ENCODE results near the gene ANKRD50. TPM values are rescaled to one million over a fixed set of nuclear protein-coding genes. Genes with fewer than 3 reads are reported as not detected.

Gene ANKRD50, protein sequence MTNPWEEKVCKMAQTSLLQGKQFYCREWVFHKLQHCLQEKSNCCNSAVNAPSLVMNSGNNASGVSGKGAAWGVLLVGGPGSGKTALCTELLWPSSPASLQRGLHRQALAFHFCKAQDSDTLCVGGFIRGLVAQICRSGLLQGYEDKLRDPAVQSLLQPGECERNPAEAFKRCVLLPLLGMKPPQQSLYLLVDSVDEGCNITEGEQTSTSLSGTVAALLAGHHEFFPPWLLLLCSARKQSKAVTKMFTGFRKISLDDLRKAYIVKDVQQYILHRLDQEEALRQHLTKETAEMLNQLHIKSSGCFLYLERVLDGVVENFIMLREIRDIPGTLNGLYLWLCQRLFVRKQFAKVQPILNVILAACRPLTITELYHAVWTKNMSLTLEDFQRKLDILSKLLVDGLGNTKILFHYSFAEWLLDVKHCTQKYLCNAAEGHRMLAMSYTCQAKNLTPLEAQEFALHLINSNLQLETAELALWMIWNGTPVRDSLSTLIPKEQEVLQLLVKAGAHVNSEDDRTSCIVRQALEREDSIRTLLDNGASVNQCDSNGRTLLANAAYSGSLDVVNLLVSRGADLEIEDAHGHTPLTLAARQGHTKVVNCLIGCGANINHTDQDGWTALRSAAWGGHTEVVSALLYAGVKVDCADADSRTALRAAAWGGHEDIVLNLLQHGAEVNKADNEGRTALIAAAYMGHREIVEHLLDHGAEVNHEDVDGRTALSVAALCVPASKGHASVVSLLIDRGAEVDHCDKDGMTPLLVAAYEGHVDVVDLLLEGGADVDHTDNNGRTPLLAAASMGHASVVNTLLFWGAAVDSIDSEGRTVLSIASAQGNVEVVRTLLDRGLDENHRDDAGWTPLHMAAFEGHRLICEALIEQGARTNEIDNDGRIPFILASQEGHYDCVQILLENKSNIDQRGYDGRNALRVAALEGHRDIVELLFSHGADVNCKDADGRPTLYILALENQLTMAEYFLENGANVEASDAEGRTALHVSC (N-terminal part only)
- 77.3 TPM for total RNA-seq

GRCh38 chr4:124712372-124713184, at the start of gene ANKRD50:
Gene ANKRD50 (minus strand): TSS chr4:124712732. CDS start chr4:124710511, 2,221 bp downstream.
- DNase-seq, result peak; percentile 98

GRCh38 chr4:124757126-124757525, 44.6 kb upstream of the ANKRD50 start:
- no peak for DNase-seq

DNA sequence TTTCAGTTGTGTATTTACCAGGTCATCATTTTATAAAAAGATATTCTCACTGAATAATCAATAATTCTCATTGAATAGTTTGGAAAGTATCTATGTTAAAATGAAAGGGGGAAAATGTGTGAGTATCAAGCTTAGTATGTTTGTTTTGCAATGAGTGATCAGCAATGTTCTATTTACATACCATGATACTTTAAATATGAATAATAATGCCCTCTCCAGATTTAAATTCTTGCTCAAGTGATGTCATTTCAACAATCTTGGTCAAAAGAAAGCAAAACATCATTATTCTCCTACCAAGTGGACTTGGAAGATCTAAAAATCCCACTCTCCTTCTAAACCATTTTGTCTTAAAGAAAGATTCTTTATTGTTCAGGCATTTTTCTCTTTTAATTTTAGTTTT, 42.1 kb upstream of the ANKRD50 start:
- DNase-seq, result no peak

DNA sequence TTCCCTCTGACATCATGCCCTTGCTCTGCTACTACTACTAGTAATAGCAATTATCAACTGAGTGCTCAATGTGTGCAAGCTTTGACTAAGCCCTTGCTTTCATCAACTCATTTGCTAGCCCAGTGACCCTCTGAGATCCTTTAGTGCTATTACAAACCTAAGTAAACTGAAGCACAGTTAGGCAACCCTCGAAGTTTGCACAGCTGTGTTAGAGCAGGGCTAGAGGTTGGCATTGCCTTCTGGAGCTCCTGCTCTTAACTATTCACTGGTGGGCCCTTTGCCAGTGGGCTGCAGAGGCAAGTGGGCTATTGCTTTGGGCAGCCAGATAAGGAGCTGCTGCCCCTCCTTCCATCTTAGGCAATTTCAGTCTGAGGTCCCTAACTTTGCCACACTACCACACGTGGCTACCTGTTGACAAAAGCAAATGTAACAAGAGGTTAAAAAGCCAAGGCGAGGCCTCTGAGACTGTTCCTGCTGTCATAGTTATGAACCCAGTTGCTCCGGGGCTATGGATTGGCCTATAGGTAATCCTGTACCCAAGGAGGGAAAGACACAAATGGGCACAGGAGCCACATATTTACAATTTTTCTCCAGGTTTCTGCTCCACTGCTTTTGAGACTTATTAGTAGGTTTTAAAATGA, 41.5 kb upstream of the ANKRD50 start:
- DNase-seq, result no peak

GRCh38 chr4:124749421-124749820, 36.9 kb upstream of the ANKRD50 start:
- peak; percentile 24 for DNase-seq

GRCh38 chr4:124748965-124749364, 36.4 kb upstream of the ANKRD50 start:
- DNase-seq, result no peak

DNA sequence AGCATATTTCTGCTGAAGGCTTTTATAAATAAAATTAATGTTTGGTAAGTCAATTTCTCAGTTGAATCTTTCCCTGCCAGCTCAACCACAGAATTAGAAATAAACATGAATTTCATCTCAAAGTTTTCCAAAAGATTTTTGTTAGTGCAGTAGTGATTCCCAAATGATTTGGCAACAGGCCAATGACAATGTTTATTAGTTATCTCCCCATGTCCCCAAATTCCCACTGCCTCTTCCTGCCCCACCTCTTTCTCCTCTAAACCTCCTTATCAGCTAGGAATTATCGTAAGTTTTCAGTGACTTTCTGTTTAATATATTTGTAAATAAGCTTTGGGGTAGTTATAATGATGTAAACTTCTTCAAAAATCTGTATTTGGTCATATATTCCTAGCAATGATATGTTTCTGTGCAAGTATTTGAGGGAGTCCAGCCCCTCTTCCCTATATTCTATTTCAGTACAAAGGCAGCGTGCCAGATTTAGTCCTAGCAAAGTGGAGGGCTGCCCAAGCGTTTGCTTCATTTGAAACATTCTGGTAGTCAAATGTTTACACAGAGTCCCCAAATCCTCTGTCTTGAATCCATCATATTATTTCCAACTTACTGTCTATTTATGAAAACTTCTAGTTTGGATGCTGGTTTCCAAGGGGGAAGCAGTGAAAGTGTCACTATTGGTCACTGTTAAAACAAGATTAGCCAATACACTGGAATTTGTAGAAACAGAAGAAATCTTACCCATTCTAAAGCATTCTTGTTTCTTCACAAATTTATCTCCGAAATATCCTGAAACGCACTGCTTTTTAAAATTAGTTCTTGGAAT, 33.7 kb upstream of the ANKRD50 start:
- peak; percentile 81 for DNase-seq

- DNase-seq, result no peak
Measured at GRCh38 chr4:124743711-124744110, 31.2 kb upstream of the ANKRD50 start.

- no peak for DNase-seq
Measured at GRCh38 chr4:124740501-124740900, 28.0 kb upstream of the ANKRD50 start.

- no peak for DNase-seq
Measured at GRCh38 chr4:124738994-124739393, 26.5 kb upstream of the ANKRD50 start.

DNA sequence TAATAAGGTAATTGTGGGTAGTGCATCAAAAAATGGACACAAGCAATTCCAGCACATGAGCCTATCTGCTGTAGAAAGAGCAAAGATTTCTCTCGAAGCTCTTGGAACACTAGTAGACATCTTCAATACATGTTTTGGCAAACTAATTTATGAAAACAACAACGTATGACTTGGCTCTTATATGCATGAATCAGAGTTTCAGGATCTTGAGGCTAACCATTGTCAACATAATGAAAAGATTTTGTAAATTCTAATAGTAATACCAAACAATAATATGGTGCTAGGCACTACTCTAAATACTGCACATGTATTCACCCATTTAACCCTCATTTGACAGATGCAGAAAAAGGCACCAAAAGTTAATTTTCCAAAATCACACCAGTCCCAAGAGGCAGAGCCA, 25.1 kb upstream of the ANKRD50 start:
- no peak for DNase-seq

DNA sequence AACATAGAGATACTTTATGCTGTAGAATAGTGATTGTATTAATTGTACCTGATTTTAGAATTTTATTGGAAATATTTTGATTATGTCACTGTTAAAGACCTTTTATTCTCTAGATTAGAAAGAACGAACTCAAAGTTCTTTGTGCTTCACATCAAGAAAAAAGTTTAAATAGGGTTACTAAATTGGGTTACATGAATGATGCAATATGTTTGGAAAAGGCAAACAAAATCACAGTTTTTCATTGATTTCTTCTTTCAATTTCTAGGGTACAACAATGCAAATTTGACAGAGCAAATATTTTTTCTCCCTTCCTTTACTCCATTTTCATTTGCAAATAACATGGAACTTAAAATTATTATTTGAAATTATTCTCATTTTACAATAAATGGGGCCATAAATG, 24.0 kb upstream of the ANKRD50 start:
- no peak for DNase-seq

DNA sequence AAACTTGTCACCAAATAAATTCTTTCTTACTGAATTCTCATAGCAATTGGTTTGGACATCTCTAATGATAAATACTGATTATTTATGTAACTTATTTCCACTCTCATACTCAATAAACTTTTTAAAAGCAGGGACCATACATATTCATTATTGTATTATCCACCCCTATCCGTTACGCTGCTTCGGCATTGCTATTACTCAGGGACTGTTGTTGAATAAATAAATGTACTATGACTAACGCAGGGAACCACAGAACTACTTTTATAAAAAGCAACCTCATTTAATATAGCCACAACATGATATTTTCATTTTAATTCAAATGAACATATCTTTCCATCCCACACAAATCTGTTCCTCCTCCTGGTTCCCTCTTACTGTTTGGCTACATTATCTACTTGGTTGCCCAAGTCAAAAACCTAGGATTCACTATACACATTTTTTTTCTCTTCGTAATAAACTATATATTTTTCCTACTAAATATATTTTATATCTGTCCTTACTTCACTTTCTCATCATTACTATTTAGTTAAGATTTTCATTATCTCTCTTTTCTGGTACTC, 14.9 kb upstream of the ANKRD50 start:
- DNase-seq, result no peak

DNA sequence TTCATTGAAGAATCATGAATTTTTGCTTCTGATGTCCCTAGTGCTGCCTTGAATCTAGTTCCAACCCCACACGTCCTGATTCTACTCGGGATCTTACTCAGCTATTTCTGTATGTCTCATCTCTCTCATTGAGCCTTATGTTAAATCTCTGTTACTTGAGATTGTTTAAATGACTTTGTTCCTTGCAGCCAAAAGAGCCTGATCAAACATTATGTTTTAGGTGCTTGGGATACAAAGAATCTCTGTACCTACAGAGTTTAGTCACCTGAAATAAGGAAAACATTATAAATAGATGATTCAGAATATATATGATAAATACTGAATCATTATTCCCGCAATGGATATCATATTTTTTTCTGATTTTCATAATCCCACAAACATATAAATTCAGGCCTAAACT, 13.7 kb upstream of the ANKRD50 start:
- no peak for DNase-seq

DNA sequence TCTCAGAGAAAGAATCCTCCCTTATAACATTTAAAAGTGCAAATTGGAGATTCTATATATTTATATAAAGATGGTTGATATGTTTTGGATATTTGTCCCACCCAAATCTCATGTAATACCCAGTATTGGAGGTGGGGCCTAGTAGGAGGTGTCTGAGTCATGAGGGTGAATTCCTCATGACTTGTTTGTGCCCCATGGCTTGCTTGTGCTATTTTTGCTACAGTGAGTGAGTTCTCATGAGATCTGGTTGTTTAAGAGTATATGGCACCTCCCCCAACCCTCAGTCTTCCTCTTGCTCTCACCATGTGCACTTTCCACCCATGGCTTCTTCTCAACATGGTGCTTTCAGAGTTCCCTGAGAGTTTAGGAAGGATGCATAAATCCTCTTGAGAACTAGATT, 9.5 kb upstream of the ANKRD50 start:
- no peak for DNase-seq

DNA sequence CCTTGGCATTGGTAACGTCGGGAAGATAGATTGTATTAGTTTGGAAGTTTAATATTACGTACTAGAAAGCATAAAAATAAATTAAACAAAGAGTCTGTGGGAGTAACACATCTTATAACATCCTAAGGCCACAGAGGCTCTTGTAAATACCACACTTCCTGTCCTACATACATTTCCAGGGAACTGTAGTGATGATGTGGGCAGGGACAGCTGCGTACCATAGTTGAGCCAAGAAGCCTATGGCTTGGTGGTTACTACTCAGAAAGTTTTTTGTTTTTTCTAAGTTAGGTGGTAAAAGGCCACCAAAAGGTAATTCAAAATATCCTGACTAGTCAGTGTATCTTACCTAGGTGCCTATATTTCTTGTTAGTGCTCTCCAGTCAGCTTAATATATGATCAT, 4.6 kb upstream of the ANKRD50 start:
- DNase-seq, result no peak

GRCh38 chr4:124713185-124713592, 657 bp upstream of the ANKRD50 start:
- DNase-seq, result peak; percentile 87

GRCh38 chr4:124711471-124712371, 811 bp downstream of the ANKRD50 start:
- peak; percentile 91 for DNase-seq

- peak; percentile 73 for DNase-seq
Measured at GRCh38 chr4:124710911-124711310, 1.6 kb downstream of the ANKRD50 start.
